ENCODE results near the gene SLC35F6.
"Not testable (repeated sequence)": the region's sequence is repeated elsewhere in the genome, so short reads cannot be mapped to it uniquely, and the experiment has no call there.

SLC35F6 gene

DNA sequence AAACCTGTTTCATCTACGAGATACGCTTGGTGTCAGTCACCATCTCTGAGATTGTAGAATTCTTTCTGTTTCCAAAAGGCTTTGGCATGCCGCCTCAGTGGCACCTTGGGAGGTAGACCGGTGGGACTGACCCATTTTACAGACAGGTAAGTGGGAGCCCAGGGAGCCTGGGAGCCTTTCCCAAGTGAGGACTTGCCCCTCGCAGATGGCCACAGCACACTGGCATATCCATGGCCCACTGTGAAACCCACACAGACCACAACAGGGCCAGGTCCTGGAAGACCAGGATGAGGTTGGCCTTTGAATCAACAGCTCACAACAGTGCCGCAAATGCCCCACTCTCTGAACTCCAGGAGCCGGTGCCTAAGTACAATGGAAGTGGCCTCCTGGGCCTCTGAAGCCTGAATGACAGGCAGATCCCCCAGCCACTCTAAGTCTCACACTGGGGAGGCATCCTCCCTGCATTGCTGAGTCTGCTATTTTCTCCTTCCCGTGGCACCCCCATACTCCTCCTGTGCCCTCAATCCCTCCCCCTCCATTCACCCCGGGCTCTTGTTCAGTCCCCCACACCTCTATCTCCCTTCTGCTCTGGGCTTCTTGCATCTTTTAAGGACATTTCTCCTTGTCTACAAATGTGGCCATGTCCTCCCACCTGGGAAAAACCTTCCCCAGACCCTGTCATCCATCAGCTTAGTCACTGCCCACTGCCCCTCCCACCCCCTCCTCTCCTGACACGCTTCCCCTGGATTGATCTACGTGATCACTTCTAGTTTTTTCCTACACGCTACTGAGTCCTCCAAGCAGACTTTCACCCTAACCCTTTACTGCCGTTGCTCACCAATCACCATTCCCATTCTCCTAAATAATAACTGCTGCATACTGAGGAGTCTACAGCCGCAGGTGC, 48.0 kb downstream of the SLC35F6 start:
- DNase-seq (ENCODE audit: low spot score) = no peak
- Histone ChIP-seq H3K36me3 (replicated peaks in 1 of 2; ENCODE audit: control insufficient read depth in 2 of 2, insufficient read depth in 2 of 2, low read length in 2 of 2) (no peaks in the 10 kb centered on the region), H3K18ac (ENCODE audit: low read length) (peak overlapping the region; percentile 79), H2BK12ac (ENCODE audit: low read length) (no peak overlapping the region), H3K4me3 (ENCODE audit: low read length in 2 of 2) (no peak overlapping the region), H3K4me2 (ENCODE audit: insufficient read depth, low read length, poor library complexity, severe bottlenecking) (no peak overlapping the region), H3K23ac (ENCODE audit: low read depth, low read length, poor library complexity) (no peak overlapping the region), H2AFZ (ENCODE audit: low read length) (peak overlapping the region; percentile 3), H4K8ac (ENCODE audit: low read depth, low read length) (no peak overlapping the region), H3K4ac (ENCODE audit: low read length) (no peak overlapping the region), H2BK15ac (ENCODE audit: low read length) (peak overlapping the region; percentile 32), H3K9ac (ENCODE audit: low read depth, low read length, poor library complexity) (peak overlapping the region; percentile 27), H2AK5ac (ENCODE audit: low read depth, low read length) (peak overlapping the region; percentile 47), H3K27ac (replicated peaks; ENCODE audit: low read length) (no peak overlapping the region), H2BK120ac (ENCODE audit: low read depth, low read length) (peak overlapping the region; percentile 24), H3K4me1 (ENCODE audit: control insufficient read depth in 2 of 2, insufficient read depth in 1 of 2, low read depth in 1 of 2, low read length in 2 of 2) (peaks cover 10 to 14% of the 10 kb centered on the region in 2 donors), H2BK5ac (ENCODE audit: low read length) (no peak overlapping the region), H3K27me3 (ENCODE audit: control insufficient read depth in 3 of 3, insufficient read depth in 3 of 3, low read depth in 1 of 3, low read length in 3 of 3) (no peaks in the 10 kb centered on the region), H3K14ac (ENCODE audit: low read length) (no peak overlapping the region), H3K79me1 (ENCODE audit: low read depth, low read length) (peaks cover 2% of the 10 kb centered on the region), H3K9me3 (replicated peaks in 1 of 2; ENCODE audit: control insufficient read depth in 2 of 2, insufficient read depth in 1 of 2, low read depth in 1 of 2, low read length in 2 of 2) (no peaks in the 10 kb centered on the region), H4K91ac (ENCODE audit: low read depth, low read length, poor library complexity) (no peak overlapping the region)
- no CpG with 5 or more reads among the region's 14 CpGs for WGBS, 2 donors (ENCODE audit: extremely low coverage in 2 of 2, insufficient read length in 2 of 2, insufficient replicate concordance in 1 of 2)

GRCh38 chr2:26812731-26813130, 48.6 kb downstream of the SLC35F6 start:
- Histone ChIP-seq H3K9ac (ENCODE audit: low read depth, low read length, poor library complexity) (no peak overlapping the region), H2BK5ac (ENCODE audit: low read length) (no peak overlapping the region), H4K8ac (ENCODE audit: low read depth, low read length) (no peak overlapping the region), H3K4ac (ENCODE audit: low read length) (no peak overlapping the region), H2AK5ac (ENCODE audit: low read depth, low read length) (peak overlapping the region; percentile 47), H3K36me3 (replicated peaks in 1 of 2; ENCODE audit: control insufficient read depth in 2 of 2, insufficient read depth in 2 of 2, low read length in 2 of 2) (no peaks in the 10 kb centered on the region), H3K27ac (replicated peaks; ENCODE audit: low read length) (no peak overlapping the region), H2BK120ac (ENCODE audit: low read depth, low read length) (peak overlapping the region; percentile 24), H3K14ac (ENCODE audit: low read length) (no peak overlapping the region), H3K79me1 (ENCODE audit: low read depth, low read length) (peaks cover 2% of the 10 kb centered on the region), H3K27me3 (ENCODE audit: control insufficient read depth in 3 of 3, insufficient read depth in 3 of 3, low read depth in 1 of 3, low read length in 3 of 3) (no peaks in the 10 kb centered on the region), H2BK15ac (ENCODE audit: low read length) (peak overlapping the region; percentile 32), H3K23ac (ENCODE audit: low read depth, low read length, poor library complexity) (no peak overlapping the region), H3K4me2 (ENCODE audit: insufficient read depth, low read length, poor library complexity, severe bottlenecking) (no peak overlapping the region), H3K4me3 (ENCODE audit: low read length in 2 of 2) (no peak overlapping the region), H2BK12ac (ENCODE audit: low read length) (no peak overlapping the region), H2AFZ (ENCODE audit: low read length) (no peak overlapping the region), H3K4me1 (ENCODE audit: control insufficient read depth in 2 of 2, insufficient read depth in 1 of 2, low read depth in 1 of 2, low read length in 2 of 2) (peaks cover 8 to 14% of the 10 kb centered on the region in 2 donors), H4K91ac (ENCODE audit: low read depth, low read length, poor library complexity) (no peak overlapping the region), H3K18ac (ENCODE audit: low read length) (peak overlapping the region; percentile 1), H3K9me3 (replicated peaks in 1 of 2; ENCODE audit: control insufficient read depth in 2 of 2, insufficient read depth in 1 of 2, low read depth in 1 of 2, low read length in 2 of 2) (no peaks in the 10 kb centered on the region)
- DNase-seq (ENCODE audit: low spot score) = no peak
- WGBS, 2 donors (ENCODE audit: extremely low coverage in 2 of 2, insufficient read length in 2 of 2, insufficient replicate concordance in 1 of 2) = no CpG with 5 or more reads among the region's 3 CpGs

DNA sequence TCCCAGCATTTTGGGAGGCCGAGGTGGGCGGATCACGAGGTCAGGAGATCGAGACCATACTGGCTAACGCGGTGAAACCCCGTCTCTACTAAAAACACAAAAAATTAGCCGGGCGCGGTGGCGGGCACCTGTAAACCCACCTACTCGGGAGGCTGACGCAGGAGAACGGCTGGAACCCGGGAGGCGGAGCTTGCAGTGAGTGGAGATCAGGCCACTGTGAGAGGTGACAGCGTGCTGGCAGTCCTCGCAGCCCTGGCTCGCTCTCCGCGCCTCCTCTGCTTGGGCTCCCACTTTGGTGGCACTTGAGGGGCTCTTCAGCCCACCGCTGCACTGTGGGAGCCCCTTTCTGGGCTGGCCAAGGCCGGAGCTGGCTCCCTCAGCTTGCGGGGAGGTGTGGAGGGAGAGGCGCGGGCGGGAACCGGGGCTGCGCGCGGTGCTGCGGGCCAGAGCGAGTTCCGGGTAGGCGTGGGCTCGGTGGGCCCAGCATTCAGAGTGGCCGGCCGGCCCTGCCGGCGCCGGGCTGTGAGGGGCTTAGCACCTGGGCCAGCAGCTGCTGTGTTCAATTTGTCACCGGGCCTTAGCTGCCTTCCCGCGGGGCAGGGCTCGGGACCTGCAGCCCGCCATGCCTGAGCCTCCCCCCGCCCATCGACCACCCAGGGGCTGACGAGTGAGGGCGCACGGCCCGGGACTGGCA, 50.1 kb downstream of the SLC35F6 start:
- not testable (repeated sequence) for H2BK120ac ChIP-seq (ENCODE audit: low read depth, low read length); H3K4me3 ChIP-seq (ENCODE audit: low read length in 2 of 2); H3K4me2 ChIP-seq (ENCODE audit: insufficient read depth, low read length, poor library complexity, severe bottlenecking); H3K79me1 ChIP-seq (ENCODE audit: low read depth, low read length); H4K91ac ChIP-seq (ENCODE audit: low read depth, low read length, poor library complexity); H2BK12ac ChIP-seq (ENCODE audit: low read length); H2AK5ac ChIP-seq (ENCODE audit: low read depth, low read length); H4K8ac ChIP-seq (ENCODE audit: low read depth, low read length); H2BK15ac ChIP-seq (ENCODE audit: low read length); H3K27ac ChIP-seq (replicated peaks; ENCODE audit: low read length); H3K27me3 ChIP-seq (ENCODE audit: control insufficient read depth in 3 of 3, insufficient read depth in 3 of 3, low read depth in 1 of 3, low read length in 3 of 3); H3K36me3 ChIP-seq (replicated peaks in 1 of 2; ENCODE audit: control insufficient read depth in 2 of 2, insufficient read depth in 2 of 2, low read length in 2 of 2); H3K14ac ChIP-seq (ENCODE audit: low read length); H3K9me3 ChIP-seq (replicated peaks in 1 of 2; ENCODE audit: control insufficient read depth in 2 of 2, insufficient read depth in 1 of 2, low read depth in 1 of 2, low read length in 2 of 2); H3K18ac ChIP-seq (ENCODE audit: low read length); H3K23ac ChIP-seq (ENCODE audit: low read depth, low read length, poor library complexity); H2AFZ ChIP-seq (ENCODE audit: low read length); DNase-seq (ENCODE audit: low spot score); H3K4ac ChIP-seq (ENCODE audit: low read length); H3K9ac ChIP-seq (ENCODE audit: low read depth, low read length, poor library complexity)
- WGBS, 2 donors (ENCODE audit: extremely low coverage in 2 of 2, insufficient read length in 2 of 2, insufficient replicate concordance in 1 of 2) = no CpG with 5 or more reads among the region's 52 CpGs
- Histone ChIP-seq H3K4me1 (ENCODE audit: control insufficient read depth in 2 of 2, insufficient read depth in 1 of 2, low read depth in 1 of 2, low read length in 2 of 2) (peaks cover 2 to 10% of the 10 kb centered on the region in 2 donors), H2BK5ac (ENCODE audit: low read length) (peak overlapping the region; percentile 30)

DNA sequence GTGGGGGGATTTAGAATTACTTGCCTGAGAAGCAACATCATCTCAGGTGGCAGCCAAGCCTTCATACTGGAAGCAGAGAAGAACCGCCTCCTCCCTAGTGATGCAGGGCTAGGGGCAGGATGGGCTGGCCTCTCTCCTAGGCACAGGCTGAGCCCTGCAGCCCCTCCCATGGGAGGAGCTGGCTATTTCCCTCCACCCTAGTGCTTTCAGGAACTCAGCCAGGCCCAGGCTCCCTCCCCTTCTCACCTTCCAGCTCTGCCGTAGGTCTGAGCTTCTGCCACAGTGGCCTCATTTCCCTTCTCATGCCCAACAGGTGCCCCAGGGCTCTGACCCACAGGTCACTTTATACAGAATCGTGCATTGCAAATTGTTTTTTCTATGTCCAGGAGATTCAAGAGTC, 52.8 kb downstream of the SLC35F6 start:
- H4K8ac ChIP-seq (ENCODE audit: low read depth, low read length) = no peak overlapping the region
- no peak overlapping the region for H3K9ac ChIP-seq (ENCODE audit: low read depth, low read length, poor library complexity)
- H3K4me3 ChIP-seq (ENCODE audit: low read length in 2 of 2) = no peak overlapping the region

More for the DNA sequence above, 52.8 kb downstream of the SLC35F6 start:
- Histone ChIP-seq H2AFZ (ENCODE audit: low read length) (no peak overlapping the region), H3K4me2 (ENCODE audit: insufficient read depth, low read length, poor library complexity, severe bottlenecking) (no peak overlapping the region), H4K91ac (ENCODE audit: low read depth, low read length, poor library complexity) (no peak overlapping the region), H3K79me1 (ENCODE audit: low read depth, low read length) (no peaks in the 10 kb centered on the region), H2BK5ac (ENCODE audit: low read length) (no peak overlapping the region), H3K36me3 (replicated peaks in 1 of 2; ENCODE audit: control insufficient read depth in 2 of 2, insufficient read depth in 2 of 2, low read length in 2 of 2) (no peaks in the 10 kb centered on the region), H3K14ac (ENCODE audit: low read length) (no peak overlapping the region), H2BK12ac (ENCODE audit: low read length) (no peak overlapping the region), H2AK5ac (ENCODE audit: low read depth, low read length) (no peak overlapping the region), H2BK15ac (ENCODE audit: low read length) (no peak overlapping the region), H3K27ac (replicated peaks; ENCODE audit: low read length) (no peak overlapping the region), H3K9me3 (replicated peaks in 1 of 2; ENCODE audit: control insufficient read depth in 2 of 2, insufficient read depth in 1 of 2, low read depth in 1 of 2, low read length in 2 of 2) (no peaks in the 10 kb centered on the region), H2BK120ac (ENCODE audit: low read depth, low read length) (no peak overlapping the region), H3K27me3 (ENCODE audit: control insufficient read depth in 3 of 3, insufficient read depth in 3 of 3, low read depth in 1 of 3, low read length in 3 of 3) (no peaks in the 10 kb centered on the region), H3K18ac (ENCODE audit: low read length) (no peak overlapping the region), H3K23ac (ENCODE audit: low read depth, low read length, poor library complexity) (no peak overlapping the region), H3K4ac (ENCODE audit: low read length) (no peak overlapping the region), H3K4me1 (ENCODE audit: control insufficient read depth in 2 of 2, insufficient read depth in 1 of 2, low read depth in 1 of 2, low read length in 2 of 2) (peaks cover under 1 to 7% of the 10 kb centered on the region in 2 donors)
- no CpG with 5 or more reads among the region's 3 CpGs for WGBS, 2 donors (ENCODE audit: extremely low coverage in 2 of 2, insufficient read length in 2 of 2, insufficient replicate concordance in 1 of 2)
- DNase-seq (ENCODE audit: low spot score) = no peak
